ENCODE measurements around the gene STAC2. TPM values are rescaled to one million over a fixed set of nuclear protein-coding genes. Genes with fewer than 3 reads are reported as not detected.
A peak's percentile ranks its signal among the peaks of the same experiment; 100 is the strongest.

The STAC2 gene
- total RNA-seq, 1 experiment from 2014 or later = 1.2 TPM

GRCh38 chr17:39164675-39165143, 61.0 kb downstream of the STAC2 start:
- POLR2A ChIA-PET = interaction anchor here (0.7 to 3.1 kb wide), 3 partner anchors 11 to 182 kb away, joined by 3 to 15 read pairs (median 5); partner anchors contain the start of gene RPL19
- intact Hi-C loops (cut with micrococcal nuclease) = loop anchor here (1.0 to 5.0 kb wide), 2 partner anchors 33 to 80 kb away; partner anchors contain the start of gene CACNB1
- no peak overlapping the region for H3K27ac Mint-ChIP-seq (ENCODE audit: low read depth, unreplicated experiment)

DNA sequence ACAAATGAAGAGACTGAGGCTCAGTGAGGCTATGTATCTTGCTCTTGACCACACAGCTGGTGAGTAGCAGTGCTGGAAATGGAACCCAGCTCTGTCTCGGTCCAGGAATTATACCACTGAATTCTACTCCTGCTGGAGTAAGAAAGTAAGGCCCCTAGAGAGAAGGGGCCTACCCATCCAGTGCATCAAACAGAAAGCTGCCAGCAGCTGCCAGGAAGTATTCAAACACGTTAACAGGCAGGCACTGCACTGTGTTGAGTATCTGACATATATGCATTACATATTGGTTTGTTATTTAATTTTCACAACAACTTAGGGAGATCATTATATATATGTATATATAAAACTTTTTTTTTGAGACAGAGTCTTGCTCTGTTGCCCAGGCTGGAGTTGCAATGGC, 63.8 kb downstream of the STAC2 start:
- ChIA-PET POLR2A (interaction anchor here (0.7 to 1.1 kb wide), 2 partner anchors 9 to 178 kb away, joined by 3 to 5 read pairs; no protein-coding TSS in a partner anchor), CTCF (interaction anchor here (0.7 to 1.7 kb wide), 3 partner anchors 9 to 29 kb away, joined by 4 to 6 read pairs (median 6); no protein-coding TSS in a partner anchor)
- TF ChIP-seq, protein P1, sequence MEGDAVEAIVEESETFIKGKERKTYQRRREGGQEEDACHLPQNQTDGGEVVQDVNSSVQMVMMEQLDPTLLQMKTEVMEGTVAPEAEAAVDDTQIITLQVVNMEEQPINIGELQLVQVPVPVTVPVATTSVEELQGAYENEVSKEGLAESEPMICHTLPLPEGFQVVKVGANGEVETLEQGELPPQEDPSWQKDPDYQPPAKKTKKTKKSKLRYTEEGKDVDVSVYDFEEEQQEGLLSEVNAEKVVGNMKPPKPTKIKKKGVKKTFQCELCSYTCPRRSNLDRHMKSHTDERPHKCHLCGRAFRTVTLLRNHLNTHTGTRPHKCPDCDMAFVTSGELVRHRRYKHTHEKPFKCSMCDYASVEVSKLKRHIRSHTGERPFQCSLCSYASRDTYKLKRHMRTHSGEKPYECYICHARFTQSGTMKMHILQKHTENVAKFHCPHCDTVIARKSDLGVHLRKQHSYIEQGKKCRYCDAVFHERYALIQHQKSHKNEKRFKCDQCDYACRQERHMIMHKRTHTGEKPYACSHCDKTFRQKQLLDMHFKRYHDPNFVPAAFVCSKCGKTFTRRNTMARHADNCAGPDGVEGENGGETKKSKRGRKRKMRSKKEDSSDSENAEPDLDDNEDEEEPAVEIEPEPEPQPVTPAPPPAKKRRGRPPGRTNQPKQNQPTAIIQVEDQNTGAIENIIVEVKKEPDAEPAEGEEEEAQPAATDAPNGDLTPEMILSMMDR (IDR thresholded peaks at IDR 0.05; ENCODE audit: unreplicated experiment) = no peak
- no peaks in the 10 kb centered on the region for H3K9me3 Mint-ChIP-seq (ENCODE audit: unreplicated experiment)
- no peak overlapping the region for H3K27ac Mint-ChIP-seq (ENCODE audit: low read depth, unreplicated experiment)
- H3K4me3 Mint-ChIP-seq (ENCODE audit: unreplicated experiment) = no peak overlapping the region
- H3K36me3 Mint-ChIP-seq (ENCODE audit: insufficient read depth, unreplicated experiment) = no peaks in the 10 kb centered on the region
- intact Hi-C loops (cut with micrococcal nuclease) = loop anchor here (5.0 kb wide), 1 partner anchor 35 kb away; the partner anchor contains the start of gene CACNB1
- BruUV-seq (replicated peaks) = no TSS peak
- H3K4me1 Mint-ChIP-seq (ENCODE audit: insufficient read depth, unreplicated experiment) = peaks cover 16% of the 10 kb centered on the region
- DNase-seq (ENCODE audit: unreplicated experiment) = no peak
- H3K27me3 Mint-ChIP-seq (ENCODE audit: insufficient read depth, unreplicated experiment) = peaks cover 22% of the 10 kb centered on the region

More at GRCh38 chr17:39164675-39165143, 61.0 kb downstream of the STAC2 start:
- CTCF ChIA-PET = interaction anchor here (0.6 to 5.1 kb wide), 17 partner anchors 11 to 190 kb away, joined by 3 to 44 read pairs (median 3); no protein-coding TSS in a partner anchor
- H3K4me3 Mint-ChIP-seq (ENCODE audit: unreplicated experiment) = no peak overlapping the region
- H3K4me1 Mint-ChIP-seq (ENCODE audit: insufficient read depth, unreplicated experiment) = peaks cover 18% of the 10 kb centered on the region
- H3K36me3 Mint-ChIP-seq (ENCODE audit: insufficient read depth, unreplicated experiment) = no peaks in the 10 kb centered on the region
- peak; percentile 80 for DNase-seq (ENCODE audit: unreplicated experiment)
- peaks cover 22% of the 10 kb centered on the region for H3K27me3 Mint-ChIP-seq (ENCODE audit: insufficient read depth, unreplicated experiment)
- no TSS peak for BruUV-seq (replicated peaks)
- TF ChIP-seq, protein P1 (IDR thresholded peaks at IDR 0.05; ENCODE audit: unreplicated experiment) = peak; percentile 68
- no peaks in the 10 kb centered on the region for H3K9me3 Mint-ChIP-seq (ENCODE audit: unreplicated experiment)

Other genes starting within 250 kb of the STAC2 start
- 0.22 and 0.61 TPM in 2 replicates for gene PLXDC1, start 74.3 kb downstream of the STAC2 start, total RNA-seq (2022)
- gene ARL5C, start 59.8 kb downstream of the STAC2 start, total RNA-seq (2022) = not detected in 2 replicates
- gene CACNB1, start 28.3 kb downstream of the STAC2 start, total RNA-seq (2022) = 6.6 and 7.7 TPM in 2 replicates
- 3,055 and 3,511 TPM in 2 replicates for gene RPL19, start 25.7 kb downstream of the STAC2 start, total RNA-seq (2022)
- gene FBXL20, start 175.7 kb upstream of the STAC2 start, total RNA-seq (2022) = 13.4 and 16.2 TPM in 2 replicates
- gene MED1, start 225.3 kb upstream of the STAC2 start, total RNA-seq (2022) = 59.0 TPM in 2 replicates
- 71.1 and 71.3 TPM in 2 replicates for gene CDK12, start 235.5 kb upstream of the STAC2 start, total RNA-seq (2022)

All from MCF 10A (cell line).